Measurements from ENCODE around the gene TTC28. TPM values are rescaled to one million over a fixed set of nuclear protein-coding genes. Genes with fewer than 3 reads are reported as not detected.
A peak's percentile ranks its signal among the peaks of the same experiment; 100 is the strongest.

Gene TTC28
- total RNA-seq, 4 donors from 2014 or later: 49.8 to 99.7 (median 79.7) TPM

- intact Hi-C loops (cut with DNase I): no loop called here
- Histone ChIP-seq H3K4me3 (replicated peaks in 1 of 3) (no peak overlapping the region), H3K4me1 (peaks cover 0 to 4% of the 10 kb centered on the region in 2 donors), H3K36me3 (peaks cover 6 to 15% of the 10 kb centered on the region in 2 donors), H3K9me3 (no peaks in the 10 kb centered on the region), H3K27ac (peak overlapping the region in 2 of 3 donors; percentile 22 to 54), H3K27me3 (no peaks in the 10 kb centered on the region)
- 50 to 56% methylated on average over 12 of the region's 12 CpGs for WGBS, 2 donors
- TF ChIP-seq CTCF (IDR thresholded peaks at IDR 0.05) (peak in 2 of 6 experiments; percentile 24 to 41), POLR2A (IDR thresholded peaks at IDR 0.05) (no peak)
- peak; percentile 26 to 41 for DNase-seq
Observed at GRCh38 chr22:27990879-27991278, 688.8 kb downstream of the TTC28 start.

- no peak overlapping the region for H3K4me3 ChIP-seq (replicated peaks in 1 of 3)
- no peak for DNase-seq
- peaks cover 3 to 18% of the 10 kb centered on the region in 2 donors for H3K36me3 ChIP-seq
- intact Hi-C loops (cut with DNase I): no loop called here
- H3K27me3 ChIP-seq: no peaks in the 10 kb centered on the region
- peak overlapping the region in 2 of 3 donors; percentile 22 to 54 for H3K27ac ChIP-seq
- WGBS, 2 donors: 80 to 91% methylated on average over 15 of the region's 15 CpGs
- TF ChIP-seq CTCF (IDR thresholded peaks at IDR 0.05): no peak
- TF ChIP-seq POLR2A (IDR thresholded peaks at IDR 0.05): no peak
- H3K9me3 ChIP-seq: no peaks in the 10 kb centered on the region
- H3K4me1 ChIP-seq: peaks cover 0 to 4% of the 10 kb centered on the region in 2 donors
Observed at GRCh38 chr22:27990451-27990840, 689.2 kb downstream of the TTC28 start.

- 92% methylated on average over 15 of the region's 15 CpGs for WGBS, 2 donors
- intact Hi-C loops (cut with DNase I): no loop called here
Observed at GRCh38 chr22:27989758-27990450, 689.7 kb downstream of the TTC28 start.

GRCh38 chr22:27988704-27989103 is 690.9 kb downstream of the TTC28 start:
- H3K4me3 ChIP-seq (replicated peaks in 1 of 3): no peak overlapping the region
- WGBS, 2 donors: 82% methylated on average over 4 to 7 of the region's 7 CpGs
- peaks cover 0 to 4% of the 10 kb centered on the region in 2 donors for H3K4me1 ChIP-seq
- intact Hi-C loops (cut with DNase I): no loop called here
- TF ChIP-seq POLR2A (IDR thresholded peaks at IDR 0.05) (no peak), CTCF (IDR thresholded peaks at IDR 0.05) (no peak)
- H3K36me3 ChIP-seq: peaks cover 0 to 22% of the 10 kb centered on the region in 2 donors
- no peak overlapping the region for H3K27ac ChIP-seq
- DNase-seq: no peak
- H3K27me3 ChIP-seq: no peaks in the 10 kb centered on the region
- H3K9me3 ChIP-seq: no peaks in the 10 kb centered on the region

More at GRCh38 chr22:27989758-27990450, 689.7 kb downstream of the TTC28 start:
- H3K4me3 ChIP-seq (replicated peaks in 1 of 3): no peak overlapping the region
- peaks cover 0 to 18% of the 10 kb centered on the region in 2 donors for H3K36me3 ChIP-seq
- H3K27ac ChIP-seq: peak overlapping the region in 2 of 3 donors; percentile 22 to 54
- TF ChIP-seq CTCF (IDR thresholded peaks at IDR 0.05) (no peak), POLR2A (IDR thresholded peaks at IDR 0.05) (no peak)
- no peaks in the 10 kb centered on the region for H3K27me3 ChIP-seq
- no peaks in the 10 kb centered on the region for H3K9me3 ChIP-seq
- peaks cover 0 to 4% of the 10 kb centered on the region in 2 donors for H3K4me1 ChIP-seq
- DNase-seq: no peak

GRCh38 chr22:27987557-27987956 is 692.1 kb downstream of the TTC28 start:
- H3K27ac ChIP-seq: no peak overlapping the region
- H3K27me3 ChIP-seq: no peaks in the 10 kb centered on the region
- no peaks in the 10 kb centered on the region for H3K9me3 ChIP-seq
- 82 to 84% methylated on average over 6 of the region's 6 CpGs for WGBS, 2 donors
- TF ChIP-seq POLR2A (IDR thresholded peaks at IDR 0.05): no peak
- no peak for TF ChIP-seq CTCF (IDR thresholded peaks at IDR 0.05)
- intact Hi-C loops (cut with DNase I): no loop called here
- H3K4me3 ChIP-seq (replicated peaks in 1 of 3): no peak overlapping the region
- H3K4me1 ChIP-seq: peaks cover 0 to 4% of the 10 kb centered on the region in 2 donors
- DNase-seq: no peak
- H3K36me3 ChIP-seq: peaks cover 7 to 24% of the 10 kb centered on the region in 2 donors

Data from thyroid gland (tissue), 4 donors.